ENCODE results near the gene PCBP1.

- no peak for TF ChIP-seq CTCF (IDR thresholded peaks at IDR 0.05; ENCODE audit: insufficient read depth, low read length)
- no peak for TF ChIP-seq POLR2AphosphoS5 (IDR thresholded peaks at IDR 0.05; ENCODE audit: low read depth)
Observed at GRCh38 chr2:70068119-70068518, 19.2 kb upstream of the PCBP1 start.
